HEK293 (cell line): ENCODE data around the gene ACOT9.

ENCODE experiments used
- CTCF ChIA-PET: fragments of 350-600 bp; formaldehyde crosslinking; extraction: SDS; loops from one replicate; lab custom pipeline; 2021; ENCODE audit warnings: antibody characterized with exemption; lab: Yijun Ruan, JAX
- POLR2A ChIA-PET: fragments of 300-600 bp; formaldehyde crosslinking; extraction: SDS; loops from one replicate; lab custom pipeline; 2020; ENCODE audit warnings: antibody characterized with exemption, inconsistent platforms; lab: Yijun Ruan, JAX
- H3K27ac ChIP-seq: fragments of 200-500 bp; sonication (Bioruptor generic); 2 replicates; pipeline ENCODE4 v1.5.1; 2014; ENCODE audit warnings: low read depth, low read length, control low read depth, inconsistent platforms; ENCODE audit errors: extremely low read depth
- H3K36me3 ChIP-seq, 2 experiments: fragments of 200-500 bp in 1 of 2; sonication (Bioruptor generic) in 1 of 2; 1 replicate in 1 of 2; 2 replicates in 1 of 2; pipeline ENCODE4 v1.5.1; 2014 to 2017; ENCODE audit warnings: inconsistent platforms in 2 of 2, low read length in 2 of 2; ENCODE audit not compliant: control insufficient read depth in 2 of 2, insufficient read depth in 1 of 2
- H3K4me1 ChIP-seq: fragments of 200-500 bp; sonication (Bioruptor generic); 2 replicates; pipeline ENCODE4 v1.5.1; 2014; ENCODE audit warnings: mild to moderate bottlenecking, low read length, inconsistent platforms; ENCODE audit not compliant: control insufficient read depth, insufficient read depth
- H3K4me3 ChIP-seq: 2 replicates; pipeline ENCODE4 v1.5.1; 2011; ENCODE audit warnings: low read depth, mild to moderate bottlenecking, control low read depth, low read length, moderate library complexity
- H3K9me3 ChIP-seq: fragments of 200-500 bp; sonication (Bioruptor generic); 2 replicates; pipeline ENCODE4 v1.5.1; 2014; ENCODE audit warnings: low read depth, low read length, inconsistent platforms; ENCODE audit not compliant: control insufficient read depth, insufficient read depth
- GFI1B ChIP-seq: fragments of 450-650 bp; formaldehyde crosslinking; IDR thresholded peaks from 2 replicates; pipeline ENCODE4 v1.5.1; 2016; ENCODE audit warnings: missing biosample characterization, missing genetic modification characterization
- MZF1 ChIP-seq: fragments of 450-650 bp; formaldehyde crosslinking; IDR thresholded peaks from 2 replicates; pipeline ENCODE4 v1.5.1; 2017; ENCODE audit warnings: missing biosample characterization, missing genetic modification characterization, borderline replicate concordance
- OSR2 ChIP-seq: fragments of 450-650 bp; formaldehyde crosslinking; IDR thresholded peaks from 2 replicates; pipeline ENCODE4 v1.5.1; 2016; ENCODE audit warnings: missing biosample characterization, missing genetic modification characterization
- ZBTB21 ChIP-seq: fragments of 450-650 bp; formaldehyde crosslinking; IDR thresholded peaks from 2 replicates; pipeline ENCODE4 v1.5.1; 2017; ENCODE audit warnings: missing biosample characterization, missing genetic modification characterization
- ZFP41 ChIP-seq: fragments of 450-650 bp; formaldehyde crosslinking; IDR thresholded peaks from 2 replicates; pipeline ENCODE4 v1.5.1; 2016; ENCODE audit warnings: missing biosample characterization, missing genetic modification characterization, borderline replicate concordance
- ZNF133 ChIP-seq: fragments of 450-650 bp; formaldehyde crosslinking; IDR thresholded peaks from 2 replicates; pipeline ENCODE4 v1.5.1; 2016; ENCODE audit warnings: missing biosample characterization, missing genetic modification characterization
- ZNF146 ChIP-seq: fragments of 450-650 bp; formaldehyde crosslinking; IDR thresholded peaks from 2 replicates; pipeline ENCODE4 v1.5.1; 2016; ENCODE audit warnings: missing biosample characterization, missing genetic modification characterization
- ZNF214 ChIP-seq: fragments of 450-650 bp; formaldehyde crosslinking; IDR thresholded peaks from 2 replicates; pipeline ENCODE4 v1.5.1; 2017; ENCODE audit warnings: missing biosample characterization, mild to moderate bottlenecking, missing genetic modification characterization, borderline replicate concordance
- ZNF23 ChIP-seq: fragments of 450-650 bp; formaldehyde crosslinking; IDR thresholded peaks from 2 replicates; pipeline ENCODE4 v1.5.1; 2016; ENCODE audit warnings: missing biosample characterization, missing genetic modification characterization, borderline replicate concordance
- ZNF433 ChIP-seq: fragments of 450-650 bp; formaldehyde crosslinking; IDR thresholded peaks from 2 replicates; pipeline ENCODE4 v1.5.1; 2016; ENCODE audit warnings: missing biosample characterization, missing genetic modification characterization, low read depth
- ZNF514 ChIP-seq: fragments of 450-650 bp; formaldehyde crosslinking; IDR thresholded peaks from 2 replicates; pipeline ENCODE4 v1.5.1; 2016; ENCODE audit warnings: missing biosample characterization, missing genetic modification characterization
- ZNF529 ChIP-seq: fragments of 450-650 bp; formaldehyde crosslinking; IDR thresholded peaks from 2 replicates; pipeline ENCODE4 v1.5.1; 2017; ENCODE audit warnings: missing genetic modification characterization, missing biosample characterization; ENCODE audit not compliant: insufficient replicate concordance
- ZNF785 ChIP-seq: fragments of 450-650 bp; formaldehyde crosslinking; IDR thresholded peaks from 2 replicates; pipeline ENCODE4 v1.5.1; 2016; ENCODE audit warnings: missing biosample characterization, missing genetic modification characterization
- TF ChIP-seq, protein P1 (sequence below): fragments of 450-650 bp; formaldehyde crosslinking; IDR thresholded peaks from 2 replicates; pipeline ENCODE4 v1.5.1; 2016; ENCODE audit warnings: missing biosample characterization, missing genetic modification characterization
- TF ChIP-seq, protein P2 (sequence below): fragments of 450-650 bp; formaldehyde crosslinking; IDR thresholded peaks from 2 replicates; pipeline ENCODE4 v1.5.1; 2016; ENCODE audit warnings: missing biosample characterization, missing genetic modification characterization
- TF ChIP-seq, protein P3 (sequence below): fragments of 450-650 bp; formaldehyde crosslinking; conservative IDR thresholded peaks from 2 replicates; pipeline ENCODE4 v1.5.1; 2016; ENCODE audit warnings: low read depth, missing biosample characterization, missing genetic modification characterization
- TF ChIP-seq, protein P4 (sequence below): fragments of 450-650 bp; formaldehyde crosslinking; IDR thresholded peaks from 2 replicates; pipeline ENCODE4 v1.5.1; 2016; ENCODE audit warnings: missing biosample characterization, missing genetic modification characterization
- TF ChIP-seq, protein P5 (sequence below): fragments of 450-650 bp; formaldehyde crosslinking; IDR thresholded peaks from 2 replicates; pipeline ENCODE4 v1.5.1; 2016; ENCODE audit warnings: missing biosample characterization, missing genetic modification characterization
- TF ChIP-seq, protein P6 (sequence below): fragments of 450-650 bp; formaldehyde crosslinking; IDR thresholded peaks from 2 replicates; pipeline ENCODE4 v1.5.1; 2017; ENCODE audit warnings: missing biosample characterization, missing genetic modification characterization

ACOT9 gene

DNA sequence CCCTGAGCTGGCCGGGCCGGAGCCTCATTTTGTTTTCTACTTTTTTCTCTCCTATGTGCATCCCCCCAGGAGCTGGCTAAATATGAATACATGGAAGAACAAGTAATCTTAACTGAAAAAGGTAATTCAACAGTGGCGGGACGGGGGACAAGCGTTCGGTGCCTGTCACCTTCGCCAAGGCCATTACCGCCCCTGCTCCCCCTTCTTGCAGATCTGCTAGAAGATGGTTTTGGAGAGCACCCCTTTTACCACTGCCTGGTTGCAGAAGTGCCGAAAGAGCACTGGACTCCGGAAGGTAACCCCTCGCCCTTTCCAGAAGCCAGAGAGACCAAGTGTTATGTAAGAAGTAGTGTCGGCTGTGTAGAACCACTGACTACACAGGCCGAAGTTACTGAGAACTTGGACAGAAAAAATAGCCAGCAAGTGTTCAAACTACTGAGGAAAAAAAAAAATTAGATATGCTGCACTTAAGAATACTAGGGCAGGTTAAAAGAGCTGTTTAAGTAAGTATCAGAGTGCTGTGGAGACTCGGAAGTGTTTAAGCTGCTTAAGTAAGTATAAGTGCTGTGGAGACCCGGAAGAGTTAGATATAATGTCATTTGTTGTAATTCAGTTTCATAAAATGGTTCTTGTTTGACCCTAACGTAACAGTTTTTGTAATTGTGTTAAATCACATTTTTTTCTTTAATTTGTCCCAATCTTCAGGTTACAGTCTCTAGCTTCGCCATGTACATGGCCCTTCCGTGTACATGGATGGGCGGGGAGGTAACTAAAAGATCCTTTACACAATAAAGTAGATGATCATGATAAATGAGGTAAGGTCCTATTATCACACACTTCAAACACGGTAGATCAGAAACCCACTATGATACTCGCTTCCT is 40.8 kb upstream of the ACOT9 start (continued):
- TF ChIP-seq ZNF529 (tag by site-specific recombination), result no peak

DNA sequence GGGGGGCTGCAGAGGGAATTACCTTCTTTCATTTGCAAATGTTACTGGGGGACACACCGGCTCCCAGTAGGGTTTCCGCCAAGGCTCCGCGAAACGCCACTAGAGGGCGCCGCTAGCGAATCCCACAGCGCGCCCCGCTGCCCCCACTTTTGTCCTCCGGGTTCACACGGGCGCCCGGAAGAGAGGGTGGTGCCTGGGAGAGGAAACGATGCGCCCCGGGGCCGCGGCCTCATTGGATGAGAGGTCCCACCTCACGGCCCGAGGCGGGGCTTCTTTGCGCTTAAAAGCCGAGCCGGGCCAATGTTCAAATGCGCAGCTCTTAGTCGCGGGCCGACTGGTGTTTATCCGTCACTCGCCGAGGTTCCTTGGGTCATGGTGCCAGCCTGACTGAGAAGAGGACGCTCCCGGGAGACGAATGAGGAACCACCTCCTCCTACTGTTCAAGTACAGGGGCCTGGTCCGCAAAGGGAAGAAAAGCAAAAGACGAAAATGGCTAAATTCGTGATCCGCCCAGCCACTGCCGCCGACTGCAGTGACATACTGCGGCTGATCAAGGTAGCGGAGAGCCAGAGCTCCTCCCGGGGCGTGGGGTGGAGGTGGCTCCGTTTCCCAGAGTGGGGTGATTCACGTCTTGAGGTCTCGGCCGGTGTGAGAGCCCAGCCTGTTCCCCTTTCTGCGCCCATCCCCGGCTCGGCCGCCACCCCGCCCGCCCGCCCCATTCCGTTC is 40.0 kb upstream of the ACOT9 start, which contains the start of gene SAT1:
Gene SAT1, plus strand, starts transcription at position 311 of the 726 bp plus-strand sequence. Its CDS starts 179 bp downstream, at position 490.
- Histone ChIP-seq H3K27ac (peak within 1 kb of the TSS; percentile 87), H3K36me3 (peaks cover 0 to 25% of the 10 kb centered on the region in 2 experiments; a peak in 1 of 3 replicates), H3K4me3 (peak within 1 kb of the TSS; percentile 50), H3K9me3 (no peaks in the 10 kb centered on the region), H3K4me1 (no peaks in the 10 kb centered on the region)
- POLR2A ChIA-PET, result interaction anchor here (0.5 to 3.7 kb wide), 39 partner anchors 8 to 1808 kb away, joined by 3 to 79 read pairs (median 5); partner anchors contain the start of genes ACOT9, APOO, CXorf58 and EIF2S3
- CTCF ChIA-PET, result interaction anchor here (0.7 to 4.8 kb wide), 19 partner anchors 10 to 459 kb away, joined by 3 to 65 read pairs (median 4); no protein-coding TSS in a partner anchor
- TF ChIP-seq MZF1 (tag by site-specific recombination) (no peak), ZFP41 (tag by site-specific recombination) (no peak), GFI1B (peak; percentile 70; the same call in 1 of the 2 replicates), ZNF146 (tag by site-specific recombination) (no peak), OSR2 (peak; percentile 23; the same call in 1 of the 2 replicates), ZNF214 (tag by site-specific recombination) (no peak), ZNF133 (no peak), ZNF514 (tag by site-specific recombination) (no peak), ZNF785 (tag by site-specific recombination) (no peak), ZBTB21 (0 out of 2 replicates have a peak, but pooled peaks have one; percentile 38), ZNF23 (tag by site-specific recombination) (no peak), ZNF433 (tag by site-specific recombination) (no peak)
- TF ChIP-seq, protein P1, sequence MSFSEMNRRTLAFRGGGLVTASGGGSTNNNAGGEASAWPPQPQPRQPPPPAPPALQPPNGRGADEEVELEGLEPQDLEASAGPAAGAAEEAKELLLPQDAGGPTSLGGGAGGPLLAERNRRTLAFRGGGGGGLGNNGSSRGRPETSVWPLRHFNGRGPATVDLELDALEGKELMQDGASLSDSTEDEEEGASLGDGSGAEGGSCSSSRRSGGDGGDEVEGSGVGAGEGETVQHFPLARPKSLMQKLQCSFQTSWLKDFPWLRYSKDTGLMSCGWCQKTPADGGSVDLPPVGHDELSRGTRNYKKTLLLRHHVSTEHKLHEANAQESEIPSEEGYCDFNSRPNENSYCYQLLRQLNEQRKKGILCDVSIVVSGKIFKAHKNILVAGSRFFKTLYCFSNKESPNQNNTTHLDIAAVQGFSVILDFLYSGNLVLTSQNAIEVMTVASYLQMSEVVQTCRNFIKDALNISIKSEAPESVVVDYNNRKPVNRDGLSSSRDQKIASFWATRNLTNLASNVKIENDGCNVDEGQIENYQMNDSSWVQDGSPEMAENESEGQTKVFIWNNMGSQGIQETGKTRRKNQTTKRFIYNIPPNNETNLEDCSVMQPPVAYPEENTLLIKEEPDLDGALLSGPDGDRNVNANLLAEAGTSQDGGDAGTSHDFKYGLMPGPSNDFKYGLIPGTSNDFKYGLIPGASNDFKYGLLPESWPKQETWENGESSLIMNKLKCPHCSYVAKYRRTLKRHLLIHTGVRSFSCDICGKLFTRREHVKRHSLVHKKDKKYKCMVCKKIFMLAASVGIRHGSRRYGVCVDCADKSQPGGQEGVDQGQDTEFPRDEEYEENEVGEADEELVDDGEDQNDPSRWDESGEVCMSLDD (tag by site-specific recombination), result peak; percentile 97
- TF ChIP-seq, protein P2, sequence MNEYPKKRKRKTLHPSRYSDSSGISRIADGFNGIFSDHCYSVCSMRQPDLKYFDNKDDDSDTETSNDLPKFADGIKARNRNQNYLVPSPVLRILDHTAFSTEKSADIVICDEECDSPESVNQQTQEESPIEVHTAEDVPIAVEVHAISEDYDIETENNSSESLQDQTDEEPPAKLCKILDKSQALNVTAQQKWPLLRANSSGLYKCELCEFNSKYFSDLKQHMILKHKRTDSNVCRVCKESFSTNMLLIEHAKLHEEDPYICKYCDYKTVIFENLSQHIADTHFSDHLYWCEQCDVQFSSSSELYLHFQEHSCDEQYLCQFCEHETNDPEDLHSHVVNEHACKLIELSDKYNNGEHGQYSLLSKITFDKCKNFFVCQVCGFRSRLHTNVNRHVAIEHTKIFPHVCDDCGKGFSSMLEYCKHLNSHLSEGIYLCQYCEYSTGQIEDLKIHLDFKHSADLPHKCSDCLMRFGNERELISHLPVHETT (tag by site-specific recombination), result peak; percentile 67; the same call in 1 of the 2 replicates
- TF ChIP-seq, protein P3, sequence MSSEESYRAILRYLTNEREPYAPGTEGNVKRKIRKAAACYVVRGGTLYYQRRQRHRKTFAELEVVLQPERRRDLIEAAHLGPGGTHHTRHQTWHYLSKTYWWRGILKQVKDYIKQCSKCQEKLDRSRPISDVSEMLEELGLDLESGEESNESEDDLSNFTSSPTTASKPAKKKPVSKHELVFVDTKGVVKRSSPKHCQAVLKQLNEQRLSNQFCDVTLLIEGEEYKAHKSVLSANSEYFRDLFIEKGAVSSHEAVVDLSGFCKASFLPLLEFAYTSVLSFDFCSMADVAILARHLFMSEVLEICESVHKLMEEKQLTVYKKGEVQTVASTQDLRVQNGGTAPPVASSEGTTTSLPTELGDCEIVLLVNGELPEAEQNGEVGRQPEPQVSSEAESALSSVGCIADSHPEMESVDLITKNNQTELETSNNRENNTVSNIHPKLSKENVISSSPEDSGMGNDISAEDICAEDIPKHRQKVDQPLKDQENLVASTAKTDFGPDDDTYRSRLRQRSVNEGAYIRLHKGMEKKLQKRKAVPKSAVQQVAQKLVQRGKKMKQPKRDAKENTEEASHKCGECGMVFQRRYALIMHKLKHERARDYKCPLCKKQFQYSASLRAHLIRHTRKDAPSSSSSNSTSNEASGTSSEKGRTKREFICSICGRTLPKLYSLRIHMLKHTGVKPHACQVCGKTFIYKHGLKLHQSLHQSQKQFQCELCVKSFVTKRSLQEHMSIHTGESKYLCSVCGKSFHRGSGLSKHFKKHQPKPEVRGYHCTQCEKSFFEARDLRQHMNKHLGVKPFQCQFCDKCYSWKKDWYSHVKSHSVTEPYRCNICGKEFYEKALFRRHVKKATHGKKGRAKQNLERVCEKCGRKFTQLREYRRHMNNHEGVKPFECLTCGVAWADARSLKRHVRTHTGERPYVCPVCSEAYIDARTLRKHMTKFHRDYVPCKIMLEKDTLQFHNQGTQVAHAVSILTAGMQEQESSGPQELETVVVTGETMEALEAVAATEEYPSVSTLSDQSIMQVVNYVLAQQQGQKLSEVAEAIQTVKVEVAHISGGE (tag by site-specific recombination), result peak; percentile 94
- TF ChIP-seq, protein P4, sequence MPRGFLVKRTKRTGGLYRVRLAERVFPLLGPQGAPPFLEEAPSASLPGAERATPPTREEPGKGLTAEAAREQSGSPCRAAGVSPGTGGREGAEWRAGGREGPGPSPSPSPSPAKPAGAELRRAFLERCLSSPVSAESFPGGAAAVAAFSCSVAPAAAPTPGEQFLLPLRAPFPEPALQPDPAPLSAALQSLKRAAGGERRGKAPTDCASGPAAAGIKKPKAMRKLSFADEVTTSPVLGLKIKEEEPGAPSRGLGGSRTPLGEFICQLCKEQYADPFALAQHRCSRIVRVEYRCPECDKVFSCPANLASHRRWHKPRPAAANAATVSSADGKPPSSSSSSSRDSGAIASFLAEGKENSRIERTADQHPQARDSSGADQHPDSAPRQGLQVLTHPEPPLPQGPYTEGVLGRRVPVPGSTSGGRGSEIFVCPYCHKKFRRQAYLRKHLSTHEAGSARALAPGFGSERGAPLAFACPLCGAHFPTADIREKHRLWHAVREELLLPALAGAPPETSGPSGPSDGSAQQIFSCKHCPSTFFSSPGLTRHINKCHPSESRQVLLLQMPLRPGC (tag by site-specific recombination), result 0 out of 2 replicates have a peak, but pooled peaks have one; percentile 18
- TF ChIP-seq, protein P5, sequence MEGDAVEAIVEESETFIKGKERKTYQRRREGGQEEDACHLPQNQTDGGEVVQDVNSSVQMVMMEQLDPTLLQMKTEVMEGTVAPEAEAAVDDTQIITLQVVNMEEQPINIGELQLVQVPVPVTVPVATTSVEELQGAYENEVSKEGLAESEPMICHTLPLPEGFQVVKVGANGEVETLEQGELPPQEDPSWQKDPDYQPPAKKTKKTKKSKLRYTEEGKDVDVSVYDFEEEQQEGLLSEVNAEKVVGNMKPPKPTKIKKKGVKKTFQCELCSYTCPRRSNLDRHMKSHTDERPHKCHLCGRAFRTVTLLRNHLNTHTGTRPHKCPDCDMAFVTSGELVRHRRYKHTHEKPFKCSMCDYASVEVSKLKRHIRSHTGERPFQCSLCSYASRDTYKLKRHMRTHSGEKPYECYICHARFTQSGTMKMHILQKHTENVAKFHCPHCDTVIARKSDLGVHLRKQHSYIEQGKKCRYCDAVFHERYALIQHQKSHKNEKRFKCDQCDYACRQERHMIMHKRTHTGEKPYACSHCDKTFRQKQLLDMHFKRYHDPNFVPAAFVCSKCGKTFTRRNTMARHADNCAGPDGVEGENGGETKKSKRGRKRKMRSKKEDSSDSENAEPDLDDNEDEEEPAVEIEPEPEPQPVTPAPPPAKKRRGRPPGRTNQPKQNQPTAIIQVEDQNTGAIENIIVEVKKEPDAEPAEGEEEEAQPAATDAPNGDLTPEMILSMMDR (tag by site-specific recombination), result peak; percentile 71; the same call in 1 of the 2 replicates
- TF ChIP-seq, protein P6, sequence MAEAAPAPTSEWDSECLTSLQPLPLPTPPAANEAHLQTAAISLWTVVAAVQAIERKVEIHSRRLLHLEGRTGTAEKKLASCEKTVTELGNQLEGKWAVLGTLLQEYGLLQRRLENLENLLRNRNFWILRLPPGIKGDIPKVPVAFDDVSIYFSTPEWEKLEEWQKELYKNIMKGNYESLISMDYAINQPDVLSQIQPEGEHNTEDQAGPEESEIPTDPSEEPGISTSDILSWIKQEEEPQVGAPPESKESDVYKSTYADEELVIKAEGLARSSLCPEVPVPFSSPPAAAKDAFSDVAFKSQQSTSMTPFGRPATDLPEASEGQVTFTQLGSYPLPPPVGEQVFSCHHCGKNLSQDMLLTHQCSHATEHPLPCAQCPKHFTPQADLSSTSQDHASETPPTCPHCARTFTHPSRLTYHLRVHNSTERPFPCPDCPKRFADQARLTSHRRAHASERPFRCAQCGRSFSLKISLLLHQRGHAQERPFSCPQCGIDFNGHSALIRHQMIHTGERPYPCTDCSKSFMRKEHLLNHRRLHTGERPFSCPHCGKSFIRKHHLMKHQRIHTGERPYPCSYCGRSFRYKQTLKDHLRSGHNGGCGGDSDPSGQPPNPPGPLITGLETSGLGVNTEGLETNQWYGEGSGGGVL (tag by site-specific recombination), result no peak
